HUDEP-2 (cell line): Measurements from ENCODE around the gene RAB22A.

Source experiments
- DNase-seq, 76 experiments: peaks; one replicate each; lab custom pipeline; 2025; ENCODE audit not compliant: unreplicated experiment in 76 of 76; lab: John Stamatoyannopoulos, UW

Gene RAB22A

GRCh38 chr20:58300321-58300720 is 9.2 kb upstream of the RAB22A start:
- no peak for DNase-seq

DNA sequence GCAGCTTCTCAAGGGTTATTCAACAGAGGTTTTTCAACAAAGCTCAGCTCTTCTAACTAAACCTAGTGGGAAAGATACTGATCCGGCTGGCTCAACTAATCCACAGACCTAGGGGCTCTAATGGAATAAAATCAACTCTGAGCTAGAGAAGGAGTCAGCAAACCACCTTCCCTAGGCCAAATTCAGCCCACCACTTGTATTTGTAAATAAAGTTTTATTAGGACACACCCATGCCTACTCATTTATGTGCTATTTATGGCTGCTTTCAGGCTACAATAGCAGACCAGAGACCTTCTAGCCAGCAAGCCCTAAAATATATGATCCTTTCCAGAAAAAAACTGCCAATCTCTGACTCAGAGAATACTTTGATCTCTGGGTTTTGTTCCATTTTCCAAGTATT is 6.0 kb upstream of the RAB22A start:
- no peak for DNase-seq

GRCh38 chr20:58305061-58305460 is 4.5 kb upstream of the RAB22A start:
- no peak for DNase-seq

- peak in 52 of 76 experiments; percentile 1 to 79 (median 34) for DNase-seq
Observed at GRCh38 chr20:58306421-58307261, 2.9 kb upstream of the RAB22A start.

DNA sequence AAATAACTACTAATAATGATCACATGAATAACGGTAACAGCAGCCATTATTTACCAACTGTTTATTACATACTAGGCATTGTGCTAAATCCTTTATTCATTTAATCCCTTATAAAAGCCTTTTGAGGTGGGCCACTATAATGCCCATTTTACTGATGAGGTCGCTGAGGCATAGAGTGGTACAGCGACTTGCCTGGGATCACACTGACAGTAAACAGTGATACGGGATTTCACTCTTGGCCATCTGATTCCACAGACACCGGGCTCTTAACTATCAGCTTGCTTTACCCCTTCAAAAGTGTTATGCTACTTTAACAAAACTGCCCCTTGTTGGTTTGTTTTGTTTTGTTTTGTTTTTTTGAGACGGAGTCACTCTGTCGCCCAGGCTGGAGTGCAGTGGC is 2.2 kb upstream of the RAB22A start:
- DNase-seq = no peak

DNA sequence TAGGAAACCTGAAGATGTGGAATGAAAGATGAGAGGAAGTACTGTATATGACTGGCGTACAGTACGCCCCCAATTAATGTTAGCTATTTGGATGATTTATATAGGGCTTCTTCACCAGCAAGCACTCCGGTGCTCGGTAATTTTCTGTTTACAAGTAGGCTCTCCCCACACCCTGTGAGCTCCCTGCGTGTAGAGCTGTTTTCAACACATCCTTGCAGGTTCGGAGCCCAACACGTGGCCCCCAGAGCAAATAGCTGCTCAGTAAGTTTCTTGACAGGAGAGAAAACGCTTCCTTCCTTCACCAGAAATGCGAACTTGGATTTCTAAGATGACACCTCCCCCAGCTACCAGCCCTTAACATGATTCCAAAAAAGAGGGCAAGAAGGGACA is 1.2 kb upstream of the RAB22A start:
- DNase-seq = no peak

DNA sequence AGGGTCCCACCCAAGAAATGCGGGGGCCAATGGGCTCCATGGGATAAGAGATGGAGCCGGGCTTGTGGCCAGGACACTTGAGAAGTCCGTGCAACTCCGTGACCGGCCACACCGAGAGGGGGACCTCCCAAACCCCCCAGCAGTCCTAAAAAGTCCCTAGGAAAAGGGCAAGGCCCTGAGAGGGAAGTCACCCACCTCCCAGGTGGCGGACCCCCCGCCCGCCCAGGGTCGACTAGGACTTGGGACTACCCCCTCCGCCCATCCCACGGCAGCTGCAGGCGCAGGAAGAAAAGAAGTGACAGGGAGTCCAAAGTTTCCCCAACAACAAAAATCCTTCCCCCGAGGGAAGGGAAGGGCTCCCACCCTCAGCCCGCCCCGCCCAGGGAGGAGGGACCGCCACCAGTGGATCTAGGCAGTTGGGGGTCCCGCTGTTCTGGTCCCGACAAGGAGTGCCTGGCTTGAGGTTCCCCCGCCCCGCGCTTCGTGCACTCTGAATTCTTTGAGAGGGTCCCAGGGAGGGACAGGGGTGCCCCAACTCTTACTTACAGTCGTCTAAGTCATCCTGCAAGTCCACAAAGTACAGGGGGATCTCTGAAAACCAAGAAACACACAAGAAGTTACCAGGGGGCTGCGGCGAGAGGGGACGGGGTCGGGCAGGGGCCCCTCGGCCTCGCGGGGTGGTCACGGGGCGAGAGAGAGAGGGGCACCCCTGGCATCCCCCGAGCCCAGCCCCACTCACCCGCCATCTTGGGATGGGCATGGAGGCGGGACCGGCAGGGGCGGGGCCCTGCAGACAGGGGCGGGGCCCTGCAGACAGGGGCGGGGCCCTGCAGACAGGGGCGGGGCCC is 611 bp upstream of the RAB22A start:
- DNase-seq = peak in 30 of 76 experiments; percentile 17 to 65 (median 39)

GRCh38 chr20:58310291-58310782 is 822 bp downstream of the RAB22A start:
- DNase-seq = no peak

GRCh38 chr20:58312836-58313235 is 3.3 kb downstream of the RAB22A start:
- DNase-seq = no peak

DNA sequence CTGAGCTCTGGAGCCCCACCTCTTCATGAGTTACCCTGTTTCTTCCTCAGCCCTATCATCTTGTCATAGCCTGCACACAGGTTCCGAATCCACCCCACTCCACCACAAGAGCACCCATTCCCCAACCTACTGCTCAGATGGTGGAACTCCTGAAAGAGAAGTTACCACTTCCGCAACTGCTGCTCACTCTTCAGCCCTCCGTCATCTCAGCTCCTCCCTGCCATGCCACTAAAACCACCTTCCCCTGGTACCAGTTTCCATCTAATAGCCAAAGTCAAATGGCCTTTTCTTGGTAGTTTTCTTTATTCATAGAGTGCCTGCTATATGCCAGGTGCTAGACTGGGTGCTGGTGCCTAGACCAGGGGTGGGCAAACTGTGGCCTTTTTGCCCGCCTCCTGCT is 3.9 kb downstream of the RAB22A start:
- DNase-seq = no peak

DNA sequence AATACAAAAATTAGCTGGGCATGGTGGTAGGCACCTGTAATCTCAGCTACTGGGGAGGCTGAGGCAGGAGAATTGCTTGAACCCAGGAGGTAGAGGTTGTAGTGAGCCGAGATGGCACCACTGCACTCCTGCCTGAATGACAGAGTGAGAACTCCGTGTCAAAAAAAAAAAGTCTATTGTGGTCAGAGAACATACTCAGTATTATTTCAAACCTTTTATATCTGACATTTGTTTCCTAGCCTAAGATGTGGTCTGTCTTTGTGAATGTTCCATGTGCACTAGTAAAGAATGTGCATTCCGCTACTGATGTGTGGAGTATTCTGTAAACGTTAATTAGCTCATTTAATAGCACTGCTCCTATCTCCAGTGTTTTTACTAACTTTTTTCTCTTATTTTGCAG is 11.7 kb downstream of the RAB22A start:
- no peak for DNase-seq

DNA sequence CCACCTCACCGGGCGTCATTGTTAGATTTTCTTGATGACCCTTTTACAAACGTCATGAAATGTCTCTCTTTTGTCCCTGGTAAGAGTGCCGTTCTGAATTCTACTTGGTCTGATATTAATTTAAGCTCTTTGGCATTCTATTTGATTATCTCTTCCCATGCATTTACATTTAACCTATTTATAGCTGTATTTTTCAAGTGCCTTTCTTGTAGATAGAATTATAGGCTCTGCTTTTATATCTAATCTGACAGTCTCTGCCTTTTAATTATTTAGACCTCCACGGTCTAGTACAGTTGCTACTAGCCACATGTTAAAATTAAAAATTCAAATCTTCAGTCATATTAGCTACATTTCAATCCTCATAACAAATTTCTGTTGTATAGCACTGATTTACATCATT is 12.6 kb downstream of the RAB22A start:
- no peak for DNase-seq

DNA sequence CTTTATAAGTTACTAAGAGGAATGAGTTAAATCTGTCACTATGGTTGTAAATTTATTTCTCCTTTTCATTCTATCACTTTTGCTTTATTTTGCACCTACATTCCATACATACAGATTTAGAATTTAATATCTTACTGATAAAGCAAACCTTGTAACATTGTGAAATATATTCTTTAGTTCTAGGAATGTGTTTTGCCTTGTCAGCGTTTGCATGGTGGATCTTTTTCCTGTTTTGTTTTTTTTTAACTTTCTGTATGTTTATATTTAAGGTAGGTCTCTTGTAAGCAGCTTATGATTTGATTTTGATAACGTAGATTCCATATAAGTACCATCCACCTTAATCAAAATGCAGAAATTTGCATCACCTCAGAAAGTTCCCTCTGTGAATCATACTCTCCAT is 16.4 kb downstream of the RAB22A start:
- no peak for DNase-seq

DNA sequence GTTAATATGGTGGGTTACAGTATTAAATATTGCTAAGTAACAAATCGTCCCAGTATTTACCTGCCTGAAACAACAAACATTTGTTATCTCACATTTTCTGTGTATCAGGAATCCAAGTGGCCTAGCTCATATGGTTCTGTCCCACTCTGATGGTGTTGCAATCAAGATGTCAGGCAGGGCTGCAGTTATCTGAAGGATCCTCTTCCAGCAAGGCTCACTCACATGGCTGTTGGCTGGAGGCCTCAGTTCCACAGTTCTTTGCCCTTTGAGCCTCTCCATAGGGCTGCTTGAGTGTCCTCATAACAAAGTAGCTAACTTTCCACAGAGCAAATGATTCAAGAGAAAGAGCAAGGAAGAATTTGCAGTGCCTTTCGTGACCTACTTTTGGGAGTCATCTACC is 17.7 kb downstream of the RAB22A start:
- peak in 7 of 76 experiments; percentile 2 to 11 (median 4) for DNase-seq

DNA sequence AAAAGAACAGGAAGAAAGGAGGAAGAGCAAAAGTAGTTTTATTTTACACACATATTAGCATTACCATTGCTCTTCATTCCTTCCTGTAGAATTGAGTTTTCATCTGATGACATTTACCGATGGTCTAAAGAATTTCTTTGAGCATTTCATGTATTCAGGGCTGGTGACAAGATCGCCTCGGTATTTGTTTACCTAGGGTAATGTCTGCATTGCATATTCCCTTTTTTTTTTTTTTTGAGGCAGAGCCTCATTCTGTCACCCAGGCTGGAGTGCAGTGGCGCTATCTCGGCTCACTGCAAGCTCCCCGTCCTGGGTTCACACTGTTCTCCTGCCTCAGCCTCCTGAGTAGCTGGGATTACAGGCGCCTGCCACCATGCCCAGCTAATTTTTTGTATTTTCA is 19.3 kb downstream of the RAB22A start:
- no peak for DNase-seq

- DNase-seq = no peak
Observed at GRCh38 chr20:58329711-58330110, 20.2 kb downstream of the RAB22A start.

- DNase-seq = no peak
Observed at GRCh38 chr20:58330249-58330648, 20.7 kb downstream of the RAB22A start.

- no peak for DNase-seq
Observed at GRCh38 chr20:58330687-58331086, 21.2 kb downstream of the RAB22A start.

DNA sequence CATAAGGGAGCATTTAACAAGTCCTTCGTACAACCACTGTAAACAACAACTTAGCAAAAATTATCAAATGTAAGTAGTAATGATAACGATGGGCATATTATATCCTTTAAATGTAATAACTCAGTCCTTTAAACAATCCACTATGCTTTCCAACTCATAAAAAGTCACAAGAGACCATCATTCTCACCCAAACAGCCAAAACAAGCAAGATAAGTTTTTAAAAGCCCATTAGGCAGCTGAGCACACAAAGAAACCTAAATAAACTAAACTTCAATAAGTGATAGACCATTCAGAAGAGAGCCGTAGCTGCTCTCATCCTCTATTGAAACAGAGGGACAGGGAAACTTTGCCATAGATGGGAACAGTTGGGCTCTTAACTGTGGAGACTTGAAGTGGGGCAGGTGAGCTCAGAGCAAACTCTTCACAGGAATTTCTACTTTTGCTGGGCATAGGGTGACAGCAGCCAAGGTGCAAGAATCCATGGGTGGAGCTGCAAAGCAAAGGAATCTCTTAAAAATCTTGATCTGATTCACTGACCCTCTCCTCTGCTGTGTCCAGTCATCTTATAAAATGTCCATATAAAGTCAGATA is 22.5 kb downstream of the RAB22A start:
- no peak for DNase-seq

- no peak for DNase-seq
Observed at GRCh38 chr20:58339741-58340140, 30.2 kb downstream of the RAB22A start.

- no peak for DNase-seq
Observed at GRCh38 chr20:58340151-58340550, 30.6 kb downstream of the RAB22A start.
